AG04450 (cell line): ENCODE data around the gene FCN2. TPM values are rescaled to one million over a fixed set of nuclear protein-coding genes. Genes with fewer than 3 reads are reported as not detected.

ENCODE experiments used
- CTCF ChIA-PET: fragments of 300-600, 350-600 bp; formaldehyde crosslinking; extraction: SDS; loops from one replicate; lab custom pipeline; 2022; ENCODE audit warnings: antibody characterized with exemption, inconsistent platforms; lab: Charles Lee
- POLR2A ChIA-PET: fragments of 350-600 bp; formaldehyde crosslinking; extraction: SDS; loops from one replicate; lab custom pipeline; 2021; ENCODE audit warnings: antibody characterized with exemption, inconsistent platforms; lab: Yijun Ruan, JAX
- DNase-seq: peaks from one replicate; pipeline ENCODE4 v3.0.0-alpha.2; 2011; ENCODE audit warnings: low read depth, low spot score
- H3K27ac ChIP-seq: one replicate; pipeline ENCODE4 v1.5.1; 2012; ENCODE audit warnings: low read depth, low read length, control low read depth
- H3K27me3 ChIP-seq: one replicate; pipeline ENCODE4 v1.6.0; 2012; ENCODE audit warnings: low read length; ENCODE audit not compliant: control insufficient read depth, insufficient read depth
- H3K4me3 ChIP-seq: 2 replicates; pipeline ENCODE4 v1.5.1; 2011; ENCODE audit warnings: mild to moderate bottlenecking, low read depth, low read length, control low read depth
- H3K9me3 ChIP-seq: 2 replicates; pipeline ENCODE4 v1.5.1; 2012; ENCODE audit warnings: low read length; ENCODE audit not compliant: control insufficient read depth, insufficient read depth
- CTCF ChIP-seq: IDR thresholded peaks from 2 replicates; pipeline ENCODE4 v1.5.1; 2011; ENCODE audit warnings: low read depth, low read length, control low read depth, inconsistent platforms
- polyA plus RNA-seq: library from polyadenylated mRNA; depleted of rRNA; stranded (reverse); fragments of >200 nt; gene quantifications from 2 replicates; pipeline ENCODE4 v1.2.3, GENCODE V29; 2011

The FCN2 gene
- polyA plus RNA-seq, 1 experiment, result not detected

GRCh38 chr9:134846699-134847098, 33.9 kb upstream of the FCN2 start:
- TF ChIP-seq CTCF, result no peak
- Histone ChIP-seq H3K27me3 (no peaks in the 10 kb centered on the region), H3K27ac (no peak overlapping the region), H3K4me3 (no peak overlapping the region), H3K9me3 (peaks cover 44% of the 10 kb centered on the region)
- no peak for DNase-seq
- ChIA-PET POLR2A (interaction anchor here (0.7 kb wide), 1 partner anchor 30 kb away, joined by 4 read pairs; no protein-coding TSS in a partner anchor), CTCF (no interaction called here)

- Histone ChIP-seq H3K4me3 (no peak overlapping the region), H3K9me3 (peaks cover 44% of the 10 kb centered on the region), H3K27ac (no peak overlapping the region), H3K27me3 (no peaks in the 10 kb centered on the region)
- ChIA-PET POLR2A (no interaction called here), CTCF (no interaction called here)
- TF ChIP-seq CTCF, result no peak
- DNase-seq, result no peak
Measured at GRCh38 chr9:134847138-134847537, 33.5 kb upstream of the FCN2 start.

GRCh38 chr9:134847752-134848432, 32.7 kb upstream of the FCN2 start:
- H3K4me3 ChIP-seq, result no peak overlapping the region
- TF ChIP-seq CTCF, result no peak
- H3K27me3 ChIP-seq, result no peaks in the 10 kb centered on the region
- POLR2A ChIA-PET, result no interaction called here
- CTCF ChIA-PET, result no interaction called here
- no peak overlapping the region for H3K27ac ChIP-seq
- H3K9me3 ChIP-seq, result peaks cover 44% of the 10 kb centered on the region
- no peak for DNase-seq

GRCh38 chr9:134848504-134848903, 32.1 kb upstream of the FCN2 start:
- Histone ChIP-seq H3K27me3 (no peaks in the 10 kb centered on the region), H3K9me3 (peaks cover 44% of the 10 kb centered on the region), H3K4me3 (no peak overlapping the region), H3K27ac (no peak overlapping the region)
- CTCF ChIA-PET, result no interaction called here
- POLR2A ChIA-PET, result no interaction called here
- no peak for TF ChIP-seq CTCF
- DNase-seq, result no peak

- DNase-seq, result no peak
- POLR2A ChIA-PET, result interaction anchor here (0.8 kb wide), 1 partner anchor 10 kb away, joined by 3 read pairs; no protein-coding TSS in a partner anchor
Measured at GRCh38 chr9:134850611-134851010, 30.0 kb upstream of the FCN2 start.

More at GRCh38 chr9:134850611-134851010, 30.0 kb upstream of the FCN2 start:
- no peak for TF ChIP-seq CTCF
- Histone ChIP-seq H3K4me3 (no peak overlapping the region), H3K27me3 (no peaks in the 10 kb centered on the region), H3K27ac (no peak overlapping the region), H3K9me3 (peaks cover 41% of the 10 kb centered on the region)
- CTCF ChIA-PET, result no interaction called here
